ENCODE measurements around the gene ARHGEF19. TPM values are rescaled to one million over a fixed set of nuclear protein-coding genes. Genes with fewer than 3 reads are reported as not detected.
"Not testable (repeated sequence)": the region's sequence is repeated elsewhere in the genome, so short reads cannot be mapped to it uniquely, and the experiment has no call there.

ARHGEF19 gene
- total and polyA plus RNA-seq, 11 donors: 0.97 to 3.8 (median 2.3) TPM

DNA sequence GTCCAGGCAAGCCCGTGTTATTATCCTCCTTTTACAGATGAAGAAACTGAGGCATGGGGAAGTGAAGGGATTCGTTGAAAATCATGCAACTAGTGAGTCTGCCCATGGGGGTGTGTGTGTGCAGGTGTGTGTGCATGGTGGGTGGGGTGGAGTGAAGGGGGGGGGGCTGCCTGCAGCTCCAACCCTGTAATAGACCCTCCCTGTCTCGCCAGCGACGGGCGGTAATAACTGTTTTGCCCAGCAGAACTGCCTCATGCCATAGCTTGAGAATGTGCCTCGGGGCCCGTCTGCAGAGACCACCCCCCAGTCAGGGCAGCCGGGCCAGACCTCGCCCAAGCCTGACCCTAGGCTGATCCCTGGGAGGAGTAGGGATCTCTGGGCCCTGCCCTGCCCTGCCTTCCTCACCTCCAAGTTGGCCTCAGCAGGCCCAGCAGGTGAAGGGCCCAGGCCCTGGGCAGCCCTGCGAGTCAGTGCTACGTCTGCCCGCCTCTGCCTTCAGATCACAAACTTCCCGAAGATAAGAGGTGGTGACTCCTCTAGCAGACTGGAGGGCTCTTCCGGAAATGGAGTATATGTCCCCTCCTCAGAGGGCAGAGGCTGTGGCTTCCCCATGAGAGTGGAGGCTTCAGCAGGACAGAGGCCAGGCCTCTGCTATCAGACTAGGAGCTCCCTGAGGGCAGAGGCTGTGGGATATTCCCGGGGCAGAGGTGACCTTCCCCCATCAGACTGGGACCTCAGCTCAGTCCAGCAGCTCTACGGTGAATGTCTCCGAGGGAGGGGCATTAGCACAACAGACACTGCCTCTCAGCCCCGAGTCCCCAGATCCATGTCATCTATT, 40.9 kb downstream of the ARHGEF19 start:
- intact Hi-C loops (cut with DNase I): no loop called here
- 91 to 94% (median 93%) methylated on average over 14 to 19 of the region's 19 CpGs for WGBS, 4 donors
- H3K4me3 ChIP-seq: no peak overlapping the region
- H3K4me1 ChIP-seq: peaks cover 6 to 52% (median 37%) of the 10 kb centered on the region in 12 donors
- H3K27ac ChIP-seq: no peak overlapping the region
- DNase-seq (no peak), ATAC-seq (no peak)
- H3K36me3 ChIP-seq: no peaks in the 10 kb centered on the region
- no peaks in the 10 kb centered on the region for H3K9me3 ChIP-seq
- peaks cover 0 to 8% (median 0%) of the 10 kb centered on the region in 9 donors for H3K27me3 ChIP-seq
- TF ChIP-seq CTCF (IDR thresholded peaks at IDR 0.05) (no peak), POLR2A (IDR thresholded peaks at IDR 0.05) (no peak)

- intact Hi-C loops (cut with DNase I): no loop called here
- H3K27me3 ChIP-seq: peaks cover 0 to 8% (median 0%) of the 10 kb centered on the region in 9 donors
- peaks cover 0 to 42% (median 25%) of the 10 kb centered on the region in 12 donors for H3K4me1 ChIP-seq
- DNase-seq (no peak), ATAC-seq (no peak)
- no peaks in the 10 kb centered on the region for H3K36me3 ChIP-seq
- no peak overlapping the region for H3K27ac ChIP-seq
- WGBS, 4 donors: 90 to 95% (median 95%) methylated on average over 3 of the region's 3 CpGs
- no peak for TF ChIP-seq POLR2A (IDR thresholded peaks at IDR 0.05)
- no peak for TF ChIP-seq CTCF (IDR thresholded peaks at IDR 0.05)
- H3K4me3 ChIP-seq: no peak overlapping the region
- H3K9me3 ChIP-seq: no peaks in the 10 kb centered on the region
Measured at GRCh38 chr1:16170283-16170673, 42.2 kb downstream of the ARHGEF19 start.

DNA sequence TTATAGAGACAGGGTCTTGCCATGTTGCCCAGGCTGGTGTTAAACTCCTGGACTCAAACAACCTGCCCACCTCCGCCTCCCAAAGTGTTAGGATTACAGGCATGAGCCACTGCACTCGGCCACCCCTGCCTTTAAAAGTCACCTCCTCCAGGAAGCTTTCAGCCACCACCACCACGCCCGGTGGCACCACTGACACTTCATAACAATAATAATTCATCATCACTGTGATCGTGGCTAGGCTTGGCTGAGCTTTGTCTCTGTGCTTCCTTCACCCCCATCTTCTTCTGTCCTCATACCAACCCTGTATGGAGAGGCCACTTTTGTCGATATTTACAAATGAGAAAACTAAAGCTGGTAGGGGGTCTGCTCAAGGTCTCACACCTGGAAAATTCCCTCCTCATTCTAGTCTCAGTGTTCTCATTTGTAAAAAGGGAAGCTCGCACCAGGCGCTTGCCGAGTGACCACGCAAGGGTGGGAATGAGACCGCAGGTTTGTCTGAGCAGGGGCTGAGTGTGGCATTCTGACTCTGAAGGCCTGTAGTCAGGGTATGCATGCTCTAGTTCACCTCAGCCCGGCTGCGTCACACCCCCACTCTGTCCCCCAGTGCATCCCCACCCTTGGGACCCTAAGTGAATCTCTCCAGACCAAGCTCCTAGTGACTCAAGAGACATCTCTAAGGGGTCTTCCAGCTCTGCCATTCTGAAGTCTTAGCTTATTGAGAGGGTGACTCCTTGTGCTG, 43.7 kb downstream of the ARHGEF19 start:
- Histone ChIP-seq H3K4me1 (peaks cover 0 to 36% (median 20%) of the 10 kb centered on the region in 12 donors), H3K9me3 (no peaks in the 10 kb centered on the region), H3K36me3 (no peaks in the 10 kb centered on the region), H3K4me3 (no peak overlapping the region), H3K27me3 (peaks cover 0 to 8% (median 0%) of the 10 kb centered on the region in 9 donors), H3K27ac (no peak overlapping the region)
- ATAC-seq (no peak), DNase-seq (no peak)
- 78 to 92% (median 87%) methylated on average over 12 to 13 of the region's 13 CpGs for WGBS, 4 donors
- intact Hi-C loops (cut with DNase I): no loop called here
- TF ChIP-seq CTCF (IDR thresholded peaks at IDR 0.05): no peak
- no peak for TF ChIP-seq POLR2A (IDR thresholded peaks at IDR 0.05)

- intact Hi-C loops (cut with DNase I); DNase-seq; H3K27ac ChIP-seq; ATAC-seq; H3K36me3 ChIP-seq; H3K27me3 ChIP-seq; H3K9me3 ChIP-seq: not testable (repeated sequence)
- Histone ChIP-seq H3K4me1 (peaks cover 0 to 30% (median 16%) of the 10 kb centered on the region in 12 donors), H3K4me3 (peak overlapping the region in 10 of 12 donors; percentile 41 to 70 (median 57))
- WGBS, 4 donors: 66 to 71% (median 69%) methylated on average over 9 to 10 of the region's 10 CpGs
Measured at GRCh38 chr1:16168144-16168495, 44.3 kb downstream of the ARHGEF19 start.

Measured in heart left ventricle (tissue), 16 donors.